GM10266 (cell line): ENCODE results near the gene C16orf87.
"Not testable (repeated sequence)": the region's sequence is repeated elsewhere in the genome, so short reads cannot be mapped to it uniquely, and the experiment has no call there.

Source experiments
- DNase-seq: peaks from one replicate; pipeline ENCODE4 v3.0.0; 2012; ENCODE audit errors: extremely low spot score
- CTCF ChIP-seq: IDR thresholded peaks from 2 replicates; pipeline ENCODE4 v1.5.1; 2012; ENCODE audit warnings: mild to moderate bottlenecking, low read depth; ENCODE audit not compliant: control insufficient read depth, insufficient read depth; ENCODE audit errors: missing control alignments

C16orf87 gene

GRCh38 chr16:46830902-46831647, at the start of gene C16orf87:
Gene C16orf87 (minus strand): TSS chr16:46831180. CDS start chr16:46831149, 31 bp downstream.
- DNase-seq: peak; percentile 96
- TF ChIP-seq CTCF: no peak

GRCh38 chr16:46875243-46875642, 44.3 kb upstream of the C16orf87 start:
- no peak for TF ChIP-seq CTCF
- no peak for DNase-seq

GRCh38 chr16:46873201-46873600, 42.2 kb upstream of the C16orf87 start:
- no peak for TF ChIP-seq CTCF
- DNase-seq: no peak

GRCh38 chr16:46871597-46871996, 40.6 kb upstream of the C16orf87 start:
- no peak for DNase-seq
- no peak for TF ChIP-seq CTCF

- not testable (repeated sequence) for DNase-seq
These were observed 37.9 kb upstream of the C16orf87 start for GRCh38 chr16:46868891-46869290.

- not testable (repeated sequence) for DNase-seq
These were observed 36.5 kb upstream of the C16orf87 start for GRCh38 chr16:46867486-46867885.

- no peak for DNase-seq
- no peak for TF ChIP-seq CTCF
These were observed 35.3 kb upstream of the C16orf87 start for GRCh38 chr16:46866286-46866685.

GRCh38 chr16:46862555-46863447, 31.8 kb upstream of the C16orf87 start:
- no peak for TF ChIP-seq CTCF
- no peak for DNase-seq
